ENCODE measurements around the gene BLCAP. TPM values are rescaled to one million over a fixed set of nuclear protein-coding genes. Genes with fewer than 3 reads are reported as not detected.
A peak's percentile ranks its signal among the peaks of the same experiment; 100 is the strongest.

BLCAP gene
- total RNA-seq, 5 donors from 2014 or later (not counting 1 experiment from before 2014, with no cell fraction given) = 62.5 to 82.6 (median 80.6) TPM

DNA sequence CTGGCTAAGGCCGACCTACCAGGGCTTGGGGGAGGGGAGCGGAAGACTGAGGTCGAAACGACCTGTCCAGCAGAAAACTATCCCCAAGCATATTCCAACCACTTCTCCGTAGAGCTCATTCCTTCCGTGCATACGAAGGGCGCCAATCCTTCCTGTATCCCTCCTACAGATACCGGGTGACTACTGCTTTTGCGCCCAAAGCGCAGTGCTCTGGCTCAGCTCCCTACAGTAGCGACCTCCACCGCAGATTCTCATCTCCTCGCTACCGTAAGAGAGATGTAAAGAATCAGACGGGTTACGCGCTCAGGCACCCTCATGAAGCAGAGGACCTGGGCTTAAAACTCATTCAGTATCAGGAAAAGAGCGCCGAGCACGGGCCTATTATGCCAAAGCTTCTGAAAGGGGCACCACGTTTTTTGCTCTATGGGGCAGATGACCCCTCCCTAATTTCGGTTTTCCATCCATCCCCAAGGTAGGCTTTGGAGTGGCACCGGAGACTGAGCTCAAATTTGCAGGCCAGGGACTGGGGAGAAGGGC is 7.2 kb downstream of the BLCAP start:
- no peak overlapping the region for H3K27ac Mint-ChIP-seq
- no peaks in the 10 kb centered on the region for H3K27me3 ChIP-seq (replicated peaks in 1 of 2; ENCODE audit: control insufficient read depth in 2 of 2, extremely low read depth in 1 of 2, insufficient read depth in 2 of 2, low read length in 1 of 2)
- H3K9me3 Mint-ChIP-seq = no peaks in the 10 kb centered on the region
- no peak overlapping the region for H3K27ac ChIP-seq (ENCODE audit: low read length)
- ChIA-PET CTCF (no interaction called here), POLR2A (no interaction called here)
- peaks cover 33% of the 10 kb centered on the region for H3K36me3 Mint-ChIP-seq
- ATAC-seq (replicated peaks in 1 of 4) = peak in 1 of 4 experiments; percentile 32
- no peaks in the 10 kb centered on the region for H3K27me3 Mint-ChIP-seq
- H3K36me3 ChIP-seq (ENCODE audit: control insufficient read depth in 2 of 2, extremely low read depth in 1 of 2, insufficient read depth in 1 of 2, low read length in 1 of 2) = peaks cover 7 to 21% of the 10 kb centered on the region in 2 donors
- no peak for DNase-seq
- peak overlapping the region in 1 of 2 donors; percentile 25 for H3K4me3 ChIP-seq (ENCODE audit: control insufficient read depth in 1 of 2, extremely low read depth in 1 of 2, low read length in 1 of 2)
- 78% methylated on average over 20 of the region's 24 CpGs for WGBS (ENCODE audit: insufficient coverage)
- H3K4me3 Mint-ChIP-seq = peak overlapping the region; percentile 9 to 66 (median 65)
- no peaks in the 10 kb centered on the region for H3K9me3 ChIP-seq
- H3K4me1 Mint-ChIP-seq = peaks cover 52 to 71% (median 55%) of the 10 kb centered on the region in 3 donors
- peaks cover 5 to 27% of the 10 kb centered on the region in 2 experiments for H3K4me1 ChIP-seq (ENCODE audit: control insufficient read depth in 1 of 2, extremely low read depth in 1 of 2, insufficient read depth in 2 of 2, low read length in 2 of 2)

DNA sequence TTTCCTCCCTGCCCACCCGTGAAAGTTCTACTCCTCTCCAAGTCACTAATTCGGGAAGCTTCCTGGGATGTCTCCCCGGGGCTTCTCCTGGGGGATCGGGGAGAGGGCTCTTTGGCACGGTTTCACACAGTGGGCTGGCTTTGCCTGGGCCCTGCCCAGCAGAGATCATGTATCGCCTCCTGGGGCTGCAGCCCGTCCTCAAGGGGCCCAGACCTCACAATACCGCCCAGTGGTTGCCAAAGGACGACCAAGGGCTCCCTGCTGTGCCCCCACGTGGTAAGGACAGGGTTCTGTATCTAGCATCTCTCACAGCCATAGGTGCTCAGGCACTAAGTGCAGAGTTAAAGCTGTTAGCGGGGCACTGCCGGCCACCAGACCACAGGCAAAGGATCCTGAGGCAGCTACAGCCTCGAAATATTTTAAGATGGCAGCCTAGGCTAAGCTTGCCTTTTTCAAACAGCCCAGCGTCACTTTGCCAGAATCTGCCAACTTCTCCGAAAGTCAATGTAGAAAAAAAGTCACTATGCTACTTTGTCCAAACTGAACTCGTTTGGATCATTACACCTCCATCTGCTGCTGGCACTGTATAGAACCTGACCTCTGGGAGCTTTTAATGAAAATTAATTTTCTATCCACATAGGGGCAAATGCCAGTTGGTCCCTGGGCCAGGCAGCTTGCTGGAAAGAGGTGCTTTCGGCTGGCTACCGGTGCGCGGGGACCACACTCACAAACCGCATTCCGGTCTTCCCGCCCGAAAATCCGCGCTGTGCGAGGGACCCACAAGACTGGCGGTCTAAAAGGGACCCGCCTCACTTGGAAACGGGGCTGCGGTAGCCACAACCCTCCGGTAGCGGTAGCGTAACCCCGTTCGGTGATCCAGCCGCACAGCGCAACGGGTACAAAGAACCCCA is 7.9 kb downstream of the BLCAP start:
- H3K4me1 ChIP-seq (ENCODE audit: control insufficient read depth in 1 of 2, extremely low read depth in 1 of 2, insufficient read depth in 2 of 2, low read length in 2 of 2) = peaks cover 0 to 20% of the 10 kb centered on the region in 2 experiments
- H3K27me3 ChIP-seq (replicated peaks in 1 of 2; ENCODE audit: control insufficient read depth in 2 of 2, extremely low read depth in 1 of 2, insufficient read depth in 2 of 2, low read length in 1 of 2) = no peaks in the 10 kb centered on the region
- H3K36me3 ChIP-seq (ENCODE audit: control insufficient read depth in 2 of 2, extremely low read depth in 1 of 2, insufficient read depth in 1 of 2, low read length in 1 of 2) = peaks cover 7 to 27% of the 10 kb centered on the region in 2 donors
- no peak overlapping the region for H3K4me3 ChIP-seq (ENCODE audit: control insufficient read depth in 1 of 2, extremely low read depth in 1 of 2, low read length in 1 of 2)
- ATAC-seq (replicated peaks in 1 of 4) (no peak), DNase-seq (no peak)
- H3K27me3 Mint-ChIP-seq = no peaks in the 10 kb centered on the region
- ChIA-PET POLR2A (no interaction called here), CTCF (interaction anchor here in 1 of 2 donors (0.7 kb wide), 1 partner anchor 119 kb away, joined by 7 read pairs; no protein-coding TSS in a partner anchor)
- H3K27ac Mint-ChIP-seq = no peak overlapping the region
- no peak overlapping the region for H3K27ac ChIP-seq (ENCODE audit: low read length)
- peaks cover 46 to 68% (median 48%) of the 10 kb centered on the region in 3 donors for H3K4me1 Mint-ChIP-seq
- peaks cover 40% of the 10 kb centered on the region for H3K36me3 Mint-ChIP-seq
- WGBS (ENCODE audit: insufficient coverage) = 90% methylated on average over 33 of the region's 39 CpGs
- H3K4me3 Mint-ChIP-seq = peak overlapping the region in 2 of 3 donors; percentile 65 to 66
- H3K9me3 ChIP-seq = no peaks in the 10 kb centered on the region
- H3K9me3 Mint-ChIP-seq = no peaks in the 10 kb centered on the region

DNA sequence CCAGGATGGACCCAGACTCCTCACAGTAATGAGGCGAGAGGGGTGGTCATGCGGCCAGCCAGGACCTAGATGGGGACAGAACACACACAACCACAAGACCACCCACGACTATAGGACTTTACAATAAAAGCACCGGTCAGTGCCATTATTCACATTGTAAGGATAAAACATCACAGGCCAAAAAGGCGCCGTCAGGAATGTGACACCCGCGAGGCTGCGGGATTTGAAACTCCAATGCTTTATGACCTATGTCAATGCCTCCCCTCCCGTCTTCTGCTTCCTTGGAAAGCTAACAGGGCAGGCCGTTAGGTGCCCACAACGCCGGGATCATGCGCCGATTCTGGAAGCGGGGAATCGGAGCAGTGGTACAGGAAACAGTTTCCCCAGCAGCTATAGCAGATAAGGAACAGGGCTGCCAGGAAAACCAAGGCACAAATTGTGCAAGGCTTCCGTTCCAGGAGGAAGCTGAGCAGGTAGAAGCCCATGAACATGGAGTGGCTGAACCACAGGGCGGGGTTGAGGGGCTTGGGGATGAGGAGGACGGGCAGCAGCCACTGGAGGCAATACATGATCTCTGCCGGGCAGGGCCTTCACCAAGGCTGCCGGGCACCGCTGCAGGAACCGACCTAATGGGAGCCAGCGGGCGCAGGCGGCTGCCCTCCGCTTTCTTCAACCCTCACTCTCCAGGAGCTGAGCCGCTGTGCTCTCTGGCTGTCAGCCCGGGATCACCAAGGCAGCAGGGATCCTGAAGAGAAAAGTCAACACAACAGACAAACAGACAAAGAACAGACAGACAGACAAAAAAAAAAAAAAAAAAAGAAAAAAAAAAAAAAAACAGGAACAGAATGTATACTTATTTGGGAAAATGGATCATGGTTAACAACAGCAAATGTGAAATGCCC is 8.8 kb downstream of the BLCAP start:
- DNase-seq (no peak), ATAC-seq (replicated peaks in 1 of 4) (no peak)
- Histone ChIP-seq H3K27me3 (replicated peaks in 1 of 2; ENCODE audit: control insufficient read depth in 2 of 2, extremely low read depth in 1 of 2, insufficient read depth in 2 of 2, low read length in 1 of 2) (no peaks in the 10 kb centered on the region), H3K36me3 (ENCODE audit: control insufficient read depth in 2 of 2, extremely low read depth in 1 of 2, insufficient read depth in 1 of 2, low read length in 1 of 2) (peaks cover 7 to 35% of the 10 kb centered on the region in 2 donors), H3K4me3 (ENCODE audit: control insufficient read depth in 1 of 2, extremely low read depth in 1 of 2, low read length in 1 of 2) (no peak overlapping the region), H3K4me1 (ENCODE audit: control insufficient read depth in 1 of 2, extremely low read depth in 1 of 2, insufficient read depth in 2 of 2, low read length in 2 of 2) (peaks cover 0 to 11% of the 10 kb centered on the region in 2 experiments), H3K9me3 (no peaks in the 10 kb centered on the region), H3K27ac (ENCODE audit: low read length) (no peak overlapping the region)
- 94% methylated on average over 24 of the region's 30 CpGs for WGBS (ENCODE audit: insufficient coverage)
- no peaks in the 10 kb centered on the region for H3K27me3 Mint-ChIP-seq
- ChIA-PET CTCF (interaction anchor here in 1 of 2 donors (0.7 kb wide), 1 partner anchor 118 kb away, joined by 7 read pairs; no protein-coding TSS in a partner anchor), POLR2A (no interaction called here)
- no peak overlapping the region for H3K27ac Mint-ChIP-seq
- no peaks in the 10 kb centered on the region for H3K9me3 Mint-ChIP-seq
- peaks cover 44% of the 10 kb centered on the region for H3K36me3 Mint-ChIP-seq
- peaks cover 41 to 59% (median 43%) of the 10 kb centered on the region in 3 donors for H3K4me1 Mint-ChIP-seq
- no peak overlapping the region for H3K4me3 Mint-ChIP-seq

DNA sequence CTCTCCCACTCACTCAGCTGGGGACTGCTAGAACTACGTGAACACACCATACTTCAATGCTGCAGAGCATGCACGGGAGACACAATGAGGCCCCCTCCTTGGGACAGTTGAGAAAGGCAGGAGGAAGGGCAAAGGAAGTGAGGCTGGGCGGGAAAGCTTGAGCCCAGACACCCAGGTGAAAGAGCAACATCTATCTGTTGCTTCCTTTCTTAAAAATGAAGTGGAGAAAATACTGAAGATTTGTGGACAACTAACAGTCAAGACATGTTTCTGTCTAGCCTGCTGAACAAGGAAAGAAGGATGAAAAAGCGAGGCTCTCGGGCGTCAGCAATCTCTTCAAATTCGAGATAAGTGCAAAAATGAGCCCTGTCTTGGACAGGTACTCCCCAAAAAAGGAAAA is 9.6 kb downstream of the BLCAP start:
- H3K4me3 ChIP-seq (ENCODE audit: control insufficient read depth in 1 of 2, extremely low read depth in 1 of 2, low read length in 1 of 2) = no peak overlapping the region
- H3K4me1 Mint-ChIP-seq = peaks cover 34 to 51% (median 37%) of the 10 kb centered on the region in 3 donors
- no peak for DNase-seq
- H3K27me3 ChIP-seq (replicated peaks in 1 of 2; ENCODE audit: control insufficient read depth in 2 of 2, extremely low read depth in 1 of 2, insufficient read depth in 2 of 2, low read length in 1 of 2) = no peaks in the 10 kb centered on the region
- ChIA-PET POLR2A (no interaction called here), CTCF (no interaction called here)
- no peaks in the 10 kb centered on the region for H3K9me3 ChIP-seq
- H3K27me3 Mint-ChIP-seq = no peaks in the 10 kb centered on the region
- H3K4me1 ChIP-seq (ENCODE audit: control insufficient read depth in 1 of 2, extremely low read depth in 1 of 2, insufficient read depth in 2 of 2, low read length in 2 of 2) = peaks cover 0 to 11% of the 10 kb centered on the region in 2 experiments
- no peak for ATAC-seq (replicated peaks in 1 of 4)
- 93% methylated on average over 5 of the region's 7 CpGs for WGBS (ENCODE audit: insufficient coverage)
- peaks cover 7 to 38% of the 10 kb centered on the region in 2 donors for H3K36me3 ChIP-seq (ENCODE audit: control insufficient read depth in 2 of 2, extremely low read depth in 1 of 2, insufficient read depth in 1 of 2, low read length in 1 of 2)
- H3K27ac Mint-ChIP-seq = no peak overlapping the region
- no peak overlapping the region for H3K4me3 Mint-ChIP-seq
- H3K9me3 Mint-ChIP-seq = no peaks in the 10 kb centered on the region
- peaks cover 40% of the 10 kb centered on the region for H3K36me3 Mint-ChIP-seq
- H3K27ac ChIP-seq (ENCODE audit: low read length) = no peak overlapping the region

DNA sequence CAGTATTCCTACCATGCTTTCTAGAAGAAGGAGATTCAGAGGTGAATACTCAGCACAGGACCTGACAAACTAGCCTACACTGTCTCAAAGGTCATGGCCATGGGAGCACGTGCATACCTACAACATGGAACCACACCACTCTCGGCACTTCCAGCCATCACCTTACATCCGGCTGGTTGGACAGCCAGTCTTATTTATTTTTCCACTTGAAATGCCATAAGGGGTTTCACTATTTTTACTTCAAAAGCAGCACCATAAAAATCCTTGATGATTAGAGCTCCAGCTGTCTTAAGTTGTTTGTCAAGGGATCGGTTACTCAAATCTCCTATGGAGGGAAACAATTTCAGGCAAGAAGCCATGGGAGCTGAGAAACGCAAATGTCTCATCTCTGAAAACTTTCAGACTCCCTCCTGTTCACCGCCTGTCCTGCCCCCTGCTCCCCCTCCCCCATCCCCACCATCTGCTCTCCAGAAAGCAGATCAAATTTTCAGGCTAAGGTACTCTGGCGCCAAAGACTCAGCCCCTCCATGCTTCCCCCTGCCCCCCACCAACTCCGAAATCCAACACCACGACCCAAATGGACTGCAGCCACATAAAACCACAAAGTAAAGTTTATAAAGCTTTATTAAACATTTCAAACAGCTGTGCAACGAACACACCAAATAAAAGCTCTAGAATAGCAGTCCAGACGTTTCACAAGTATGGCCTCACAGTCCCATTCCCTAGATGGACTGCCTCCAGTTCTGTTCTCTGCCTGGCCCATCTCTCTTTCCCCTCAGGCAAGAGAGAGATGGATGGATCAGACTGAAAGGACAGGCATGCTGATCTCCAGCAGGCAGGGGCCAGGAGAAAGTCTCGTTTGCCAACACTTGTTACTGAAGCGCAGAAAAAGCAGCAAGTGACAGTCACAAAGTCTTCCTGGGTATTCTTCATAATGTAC is 10.6 kb downstream of the BLCAP start:
- Histone ChIP-seq H3K36me3 (ENCODE audit: control insufficient read depth in 2 of 2, extremely low read depth in 1 of 2, insufficient read depth in 1 of 2, low read length in 1 of 2) (peaks cover 7 to 39% of the 10 kb centered on the region in 2 donors), H3K27me3 (replicated peaks in 1 of 2; ENCODE audit: control insufficient read depth in 2 of 2, extremely low read depth in 1 of 2, insufficient read depth in 2 of 2, low read length in 1 of 2) (no peaks in the 10 kb centered on the region), H3K27ac (ENCODE audit: low read length) (no peak overlapping the region), H3K9me3 (no peaks in the 10 kb centered on the region), H3K4me1 (ENCODE audit: control insufficient read depth in 1 of 2, extremely low read depth in 1 of 2, insufficient read depth in 2 of 2, low read length in 2 of 2) (peaks cover 0 to 11% of the 10 kb centered on the region in 2 experiments), H3K4me3 (ENCODE audit: control insufficient read depth in 1 of 2, extremely low read depth in 1 of 2, low read length in 1 of 2) (no peak overlapping the region)
- CTCF ChIA-PET = interaction anchor here in 1 of 2 donors (0.6 to 0.7 kb wide), 3 partner anchors 16 to 335 kb away, joined by 3 read pairs; no protein-coding TSS in a partner anchor
- Mint-ChIP-seq H3K36me3 (peaks cover 42% of the 10 kb centered on the region), H3K27ac (no peak overlapping the region), H3K4me3 (no peak overlapping the region), H3K27me3 (no peaks in the 10 kb centered on the region), H3K4me1 (peaks cover 34 to 45% (median 39%) of the 10 kb centered on the region in 3 donors), H3K9me3 (no peaks in the 10 kb centered on the region)
- DNase-seq (no peak), ATAC-seq (replicated peaks in 1 of 4) (no peak)
- POLR2A ChIA-PET = interaction anchor here in 1 of 2 donors (0.5 kb wide), 1 partner anchor 16 kb away, joined by 5 read pairs; no protein-coding TSS in a partner anchor
- WGBS (ENCODE audit: insufficient coverage) = 89% methylated on average over 8 of the region's 13 CpGs

Measured in T-cell (primary cell).